Astrocyte (in vitro differentiated cells and primary cell): Measurements from ENCODE around the gene TBXAS1. TPM values are rescaled to one million over a fixed set of nuclear protein-coding genes. Genes with fewer than 3 reads are reported as not detected.

Experiments used
- DNase-seq: peaks from one replicate; pipeline ENCODE4 v3.0.0-alpha.2; 2010; ENCODE audit warnings: low read depth
- FAIRE-seq: peaks from 2 replicates; lab custom pipeline; 2011; peaks lifted over from hg19 to GRCh38; lab: Jason Lieb, UNC
- H2AFZ ChIP-seq: 2 replicates; pipeline ENCODE4 v1.6.0; 2012; ENCODE audit warnings: low read depth, low read length, inconsistent platforms
- H3K27ac ChIP-seq: 2 replicates; pipeline ENCODE4 v1.5.1; 2011; ENCODE audit warnings: low read depth, low read length, inconsistent platforms
- H3K27me3 ChIP-seq: 2 replicates; pipeline ENCODE4 v1.6.0; 2011; ENCODE audit warnings: low read length, inconsistent platforms; ENCODE audit not compliant: insufficient read depth
- H3K36me3 ChIP-seq: 2 replicates; pipeline ENCODE4 v1.5.1; 2011; ENCODE audit warnings: low read length, inconsistent platforms; ENCODE audit not compliant: insufficient read depth
- H3K4me1 ChIP-seq: 2 replicates; pipeline ENCODE4 v1.5.1; 2011; ENCODE audit warnings: low read length, inconsistent platforms; ENCODE audit not compliant: insufficient read depth
- H3K4me2 ChIP-seq: 2 replicates; pipeline ENCODE4 v1.6.0; 2012; ENCODE audit warnings: low read length, inconsistent platforms
- H3K4me3 ChIP-seq: 2 replicates; pipeline ENCODE4 v1.5.1; 2011; ENCODE audit warnings: low read depth, mild to moderate bottlenecking, low read length, inconsistent platforms; ENCODE audit not compliant: insufficient read depth
- H3K79me2 ChIP-seq: 2 replicates; pipeline ENCODE4 v1.6.0; 2012; ENCODE audit warnings: mild to moderate bottlenecking, low read length, inconsistent platforms; ENCODE audit not compliant: insufficient read depth
- H3K9ac ChIP-seq: 2 replicates; pipeline ENCODE4 v1.6.0; 2012; ENCODE audit warnings: mild to moderate bottlenecking, low read length, inconsistent platforms
- H3K9me3 ChIP-seq: 2 replicates; pipeline ENCODE4 v1.5.1; 2012; ENCODE audit warnings: low read depth, mild to moderate bottlenecking, low read length, inconsistent platforms; ENCODE audit not compliant: insufficient read depth
- H4K20me1 ChIP-seq: 2 replicates; pipeline ENCODE4 v1.6.0; 2012; ENCODE audit warnings: low read length, inconsistent platforms; ENCODE audit not compliant: insufficient read depth
- H3K27ac Mint-ChIP-seq: one replicate; pipeline ENCODE4 v1.8.0; 2021; ENCODE audit warnings: mild to moderate bottlenecking, mixed read lengths; ENCODE audit not compliant: unreplicated experiment
- H3K27me3 Mint-ChIP-seq: one replicate; pipeline ENCODE4 v1.8.0; 2021; ENCODE audit warnings: low read depth, mixed read lengths; ENCODE audit not compliant: unreplicated experiment
- H3K36me3 Mint-ChIP-seq: one replicate; pipeline ENCODE4 v1.8.0; 2021; ENCODE audit warnings: low read depth, mixed read lengths; ENCODE audit not compliant: unreplicated experiment
- H3K4me1 Mint-ChIP-seq: one replicate; pipeline ENCODE4 v1.8.0; 2021; ENCODE audit warnings: low read depth, mixed read lengths; ENCODE audit not compliant: unreplicated experiment
- H3K4me3 Mint-ChIP-seq: one replicate; pipeline ENCODE4 v1.8.0; 2021; ENCODE audit warnings: mild to moderate bottlenecking, moderate library complexity, mixed read lengths; ENCODE audit not compliant: unreplicated experiment
- H3K9me3 Mint-ChIP-seq: one replicate; pipeline ENCODE4 v1.8.0; 2021; ENCODE audit warnings: mild to moderate bottlenecking, mixed read lengths; ENCODE audit not compliant: unreplicated experiment
- CTCF ChIP-seq: IDR thresholded peaks from 2 replicates; pipeline ENCODE4 v1.5.1; 2011; ENCODE audit warnings: low read depth, mild to moderate bottlenecking, inconsistent platforms, low read length, moderate library complexity; ENCODE audit not compliant: insufficient read depth
- EZH2 ChIP-seq: IDR thresholded peaks from 2 replicates; pipeline ENCODE4 v1.6.1; 2012; ENCODE audit warnings: mild to moderate bottlenecking, low read length, inconsistent platforms; ENCODE audit not compliant: insufficient read depth
- total RNA-seq: library from RNA; stranded (reverse); gene quantifications from 2 replicates; pipeline ENCODE4 v1.2.1, GENCODE V29; 2021

Gene TBXAS1
- total RNA-seq, 1 donor from 2014 or later = 1.1 TPM

GRCh38 chr7:140009735-140010134 lies 180.7 kb downstream of the TBXAS1 start:
- DNase-seq (no peak), FAIRE-seq (no peak)
- peaks cover 53% of the 10 kb centered on the region for H3K27me3 Mint-ChIP-seq
- Histone ChIP-seq H3K4me2 (no peak overlapping the region), H3K9ac (no peak overlapping the region), H3K27me3 (peaks cover 24% of the 10 kb centered on the region), H3K79me2 (no peaks in the 10 kb centered on the region), H3K9me3 (no peaks in the 10 kb centered on the region), H2AFZ (no peak overlapping the region), H3K27ac (no peak overlapping the region), H3K36me3 (no peaks in the 10 kb centered on the region), H3K4me3 (no peak overlapping the region), H4K20me1 (no peaks in the 10 kb centered on the region), H3K4me1 (no peaks in the 10 kb centered on the region)
- H3K9me3 Mint-ChIP-seq = peaks cover 3% of the 10 kb centered on the region
- no peak overlapping the region for H3K4me3 Mint-ChIP-seq
- H3K36me3 Mint-ChIP-seq = peaks cover 2% of the 10 kb centered on the region
- H3K27ac Mint-ChIP-seq = no peak overlapping the region
- no peaks in the 10 kb centered on the region for H3K4me1 Mint-ChIP-seq
- no peak for TF ChIP-seq CTCF
- no peak for TF ChIP-seq EZH2

GRCh38 chr7:140010194-140010895 lies 181.3 kb downstream of the TBXAS1 start:
- Histone ChIP-seq H3K27ac (no peak overlapping the region), H3K79me2 (no peaks in the 10 kb centered on the region), H3K4me2 (no peak overlapping the region), H3K4me3 (no peak overlapping the region), H3K27me3 (peaks cover 25% of the 10 kb centered on the region), H3K36me3 (no peaks in the 10 kb centered on the region), H4K20me1 (no peaks in the 10 kb centered on the region), H3K9ac (no peak overlapping the region), H3K9me3 (no peaks in the 10 kb centered on the region), H3K4me1 (no peaks in the 10 kb centered on the region), H2AFZ (no peak overlapping the region)
- DNase-seq = no peak
- TF ChIP-seq CTCF (no peak), EZH2 (no peak)
- Mint-ChIP-seq H3K27ac (no peak overlapping the region), H3K36me3 (peaks cover 2% of the 10 kb centered on the region), H3K9me3 (peaks cover 3% of the 10 kb centered on the region), H3K27me3 (peaks cover 57% of the 10 kb centered on the region), H3K4me1 (no peaks in the 10 kb centered on the region), H3K4me3 (no peak overlapping the region)
- no peak for FAIRE-seq

- Mint-ChIP-seq H3K36me3 (peaks cover 5% of the 10 kb centered on the region), H3K27ac (no peak overlapping the region), H3K27me3 (peaks cover 57% of the 10 kb centered on the region), H3K9me3 (peaks cover 3% of the 10 kb centered on the region), H3K4me1 (no peaks in the 10 kb centered on the region), H3K4me3 (no peak overlapping the region)
- Histone ChIP-seq H3K27me3 (peaks cover 26% of the 10 kb centered on the region), H3K27ac (no peak overlapping the region), H3K4me1 (no peaks in the 10 kb centered on the region), H4K20me1 (no peaks in the 10 kb centered on the region), H3K79me2 (no peaks in the 10 kb centered on the region), H2AFZ (no peak overlapping the region), H3K36me3 (no peaks in the 10 kb centered on the region), H3K9me3 (no peaks in the 10 kb centered on the region), H3K4me2 (no peak overlapping the region), H3K9ac (no peak overlapping the region), H3K4me3 (no peak overlapping the region)
- FAIRE-seq (no peak), DNase-seq (no peak)
- no peak for TF ChIP-seq EZH2
- TF ChIP-seq CTCF = no peak
Measured at GRCh38 chr7:140013676-140014075, 184.6 kb downstream of the TBXAS1 start.
